Right lung (tissue), 5 donors: ENCODE data around the gene C1orf198. TPM values are rescaled to one million over a fixed set of nuclear protein-coding genes. Genes with fewer than 3 reads are reported as not detected.
"Not testable (repeated sequence)": the region's sequence is repeated elsewhere in the genome, so short reads cannot be mapped to it uniquely, and the experiment has no call there.

Experiments
- DNase-seq, 2 donors: peaks; one replicate each; pipeline ENCODE4 v3.0.0-alpha.2; 2013
- polyA plus RNA-seq, 5 donors: library from polyadenylated mRNA; unstranded; fragments of 120-200 nt; gene quantifications; one replicate each; pipeline versions ENCODE4 v1.2.1 to v1.2.3, GENCODE V29; 2013; ENCODE audit warnings: inconsistent platforms in 1 of 5, low replicate concordance in 1 of 5; ENCODE audit not compliant: insufficient read length in 5 of 5, insufficient read depth in 1 of 5

The C1orf198 gene
- polyA plus RNA-seq, 5 donors = 68.7 to 92.3 (median 80.9) TPM

GRCh38 chr1:230863449-230863848 lies 4.9 kb downstream of the C1orf198 start:
- DNase-seq = peak in 1 of 2 donors; percentile 64

- DNase-seq = no peak
Observed at GRCh38 chr1:230861970-230862595, 6.2 kb downstream of the C1orf198 start.

- no peak for DNase-seq
Observed at GRCh38 chr1:230861489-230861888, 6.8 kb downstream of the C1orf198 start.

- DNase-seq = no peak
Observed at GRCh38 chr1:230860617-230861384, 7.5 kb downstream of the C1orf198 start.

DNA sequence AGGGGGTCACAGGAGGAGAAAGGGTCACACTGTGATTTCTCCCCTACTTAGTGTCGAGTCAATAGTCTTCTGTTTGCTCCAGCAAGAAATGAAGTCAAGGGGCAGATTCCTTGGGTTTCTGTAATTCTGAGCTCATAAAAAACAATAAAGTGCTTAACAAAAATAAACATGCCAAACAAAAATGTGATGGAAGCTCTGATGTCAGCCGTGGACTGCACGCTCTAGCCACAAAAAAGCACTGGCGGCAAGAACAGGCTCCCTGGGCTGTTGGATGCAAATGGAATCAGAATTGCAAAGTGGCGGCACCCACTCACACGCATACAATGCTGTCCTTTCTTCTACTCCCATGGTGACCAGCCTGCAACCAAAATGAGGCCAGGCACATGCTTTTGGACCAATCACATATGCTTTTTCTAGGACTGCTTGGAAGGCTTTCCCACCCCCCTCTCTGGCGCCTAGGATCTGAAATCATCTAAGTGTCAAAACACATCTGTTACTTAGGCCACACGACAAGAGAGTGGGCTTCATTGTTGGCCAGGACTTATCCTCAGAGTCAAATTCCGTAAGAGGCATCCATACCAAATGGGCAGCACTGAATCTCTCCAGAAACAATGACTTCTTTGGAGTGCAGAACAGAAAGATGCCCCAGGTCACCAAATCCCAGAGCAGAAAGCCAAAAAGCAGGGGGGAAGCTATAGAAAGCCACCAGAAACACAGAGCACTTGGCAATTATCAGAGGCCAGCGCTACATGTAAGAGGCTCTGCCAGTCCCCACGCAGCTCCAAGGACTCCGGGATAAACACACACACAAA lies 9.2 kb downstream of the C1orf198 start:
- peak in 1 of 2 donors; percentile 46 for DNase-seq

- no peak for DNase-seq
Observed at GRCh38 chr1:230858236-230858820, 10.0 kb downstream of the C1orf198 start.

DNA sequence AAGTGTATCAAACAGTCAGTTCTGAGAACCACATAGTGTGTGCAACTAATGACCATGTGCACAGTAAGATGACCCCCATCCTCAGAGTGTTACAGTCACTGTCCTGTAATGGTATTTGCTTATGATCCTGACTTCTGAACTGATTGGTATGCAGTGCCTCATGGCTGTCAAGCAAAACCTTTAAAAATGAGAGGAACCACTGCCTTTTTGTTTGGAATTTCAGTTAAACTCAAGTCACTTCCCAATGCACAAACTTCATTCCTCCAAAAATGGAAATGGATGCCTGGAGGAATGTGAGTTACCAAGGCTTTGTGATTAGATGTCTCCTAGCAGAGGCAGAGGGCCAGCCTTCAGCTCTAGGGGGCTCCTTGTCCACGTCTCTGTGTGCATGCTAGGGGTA lies 10.5 kb downstream of the C1orf198 start:
- no peak for DNase-seq

- DNase-seq = no peak
Observed at GRCh38 chr1:230857077-230857476, 11.2 kb downstream of the C1orf198 start.

GRCh38 chr1:230855886-230856285 lies 12.4 kb downstream of the C1orf198 start:
- no peak for DNase-seq

- no peak for DNase-seq
Observed at GRCh38 chr1:230854423-230854822, 13.9 kb downstream of the C1orf198 start.

DNA sequence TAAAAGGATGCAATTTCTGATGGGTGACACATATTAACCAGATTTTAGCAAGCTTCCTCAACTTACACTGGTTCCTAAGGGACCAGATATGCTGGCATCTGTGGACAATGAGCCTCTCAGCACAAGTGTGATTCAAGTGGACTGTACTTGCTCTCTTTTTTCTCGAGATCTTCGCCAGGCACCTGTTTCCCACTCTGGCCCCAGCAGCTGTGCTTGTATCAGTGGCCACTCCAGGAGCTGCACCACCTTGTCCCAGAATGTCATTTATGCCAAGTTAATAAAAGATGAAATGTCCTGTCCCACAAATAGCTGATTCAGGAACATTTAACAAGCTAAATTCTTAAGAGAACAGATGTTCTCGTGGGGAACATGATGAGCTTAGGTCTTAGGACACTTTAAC lies 14.6 kb downstream of the C1orf198 start:
- DNase-seq = no peak

GRCh38 chr1:230852959-230853358 lies 15.4 kb downstream of the C1orf198 start:
- no peak for DNase-seq

GRCh38 chr1:230851291-230851691 lies 17.0 kb downstream of the C1orf198 start:
- no peak for DNase-seq

DNA sequence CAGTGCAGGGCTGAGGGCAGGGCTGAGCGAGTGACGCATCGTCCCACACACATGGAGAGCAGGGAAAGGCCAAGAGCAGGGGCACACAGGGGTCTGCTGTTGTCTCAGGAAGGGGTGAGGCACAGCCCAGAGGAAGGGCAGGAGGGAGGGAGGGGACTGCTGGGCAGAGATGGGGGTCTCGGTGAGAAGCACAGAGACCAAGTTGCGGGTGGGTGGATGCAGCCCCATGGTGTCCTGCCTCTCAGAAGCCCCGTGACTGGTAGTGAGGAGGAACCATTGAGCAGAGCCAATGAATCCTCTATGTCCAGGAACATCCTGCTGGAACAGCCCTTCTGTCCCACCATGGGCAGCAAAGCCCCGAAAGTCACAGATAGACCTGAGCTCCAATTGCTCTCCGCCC lies 17.8 kb downstream of the C1orf198 start:
- no peak for DNase-seq

DNA sequence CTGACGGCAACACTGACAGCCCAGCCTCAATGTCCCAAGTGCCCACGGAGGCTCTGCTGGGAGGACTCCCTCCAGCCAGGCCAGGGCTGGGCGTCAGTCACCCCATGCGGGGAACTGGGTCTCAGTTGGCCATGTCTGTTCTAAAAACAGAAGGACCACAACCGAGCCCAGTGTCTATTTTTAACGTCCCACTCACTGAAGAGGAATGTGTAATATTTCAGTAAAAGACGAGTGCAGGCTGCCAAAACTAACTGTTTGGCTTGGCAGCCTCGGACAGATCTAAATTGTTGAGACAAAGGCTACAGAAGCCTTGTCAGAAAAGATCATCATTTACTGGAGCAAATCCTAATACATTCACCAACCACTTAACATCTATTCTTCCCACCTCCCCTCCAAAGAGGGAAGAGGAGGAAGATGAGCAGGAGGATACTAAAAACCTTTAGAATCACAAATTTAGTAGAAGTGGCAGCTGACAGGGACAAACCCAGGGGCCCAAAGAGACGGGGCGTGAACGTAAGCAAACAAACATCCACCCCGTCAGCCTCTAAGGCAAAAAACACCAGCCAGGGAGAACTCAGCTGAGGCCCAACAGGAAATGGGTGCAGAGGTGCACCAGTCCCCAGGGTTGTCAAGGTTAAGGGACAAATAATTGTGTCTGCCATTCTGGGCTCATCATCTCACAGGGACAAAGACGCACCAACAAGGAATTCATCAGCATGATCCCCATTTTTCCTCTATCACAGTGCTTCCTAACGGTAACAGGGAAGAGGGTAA lies 18.7 kb downstream of the C1orf198 start:
- peak; percentile 80 to 88 for DNase-seq

GRCh38 chr1:230848235-230848634 lies 20.1 kb downstream of the C1orf198 start:
- no peak for DNase-seq

DNA sequence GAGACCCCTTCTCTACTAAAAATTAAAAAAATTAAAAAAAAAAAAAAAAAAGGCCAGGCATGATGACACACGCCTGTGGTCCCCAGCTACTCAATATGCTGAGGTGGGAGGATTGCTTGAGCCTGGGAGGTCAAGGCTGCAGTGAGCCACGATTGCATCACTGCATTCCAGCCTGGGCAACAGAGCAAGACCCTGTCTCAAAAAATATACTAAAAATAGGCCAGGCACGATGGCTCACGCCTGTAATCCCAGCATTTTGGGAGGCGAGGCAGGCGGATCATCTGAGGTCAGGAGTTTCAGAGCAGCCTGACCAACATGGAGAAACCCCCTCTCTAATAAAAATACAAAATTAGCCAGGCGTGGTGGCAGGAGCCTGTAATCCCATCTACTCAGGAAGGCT lies 23.1 kb downstream of the C1orf198 start:
- not testable (repeated sequence) for DNase-seq

GRCh38 chr1:230844561-230844960 lies 23.8 kb downstream of the C1orf198 start:
- DNase-seq = no peak

GRCh38 chr1:230843503-230844309 lies 24.6 kb downstream of the C1orf198 start:
- no peak for DNase-seq

- DNase-seq = no peak
Observed at GRCh38 chr1:230842801-230843200, 25.5 kb downstream of the C1orf198 start.

DNA sequence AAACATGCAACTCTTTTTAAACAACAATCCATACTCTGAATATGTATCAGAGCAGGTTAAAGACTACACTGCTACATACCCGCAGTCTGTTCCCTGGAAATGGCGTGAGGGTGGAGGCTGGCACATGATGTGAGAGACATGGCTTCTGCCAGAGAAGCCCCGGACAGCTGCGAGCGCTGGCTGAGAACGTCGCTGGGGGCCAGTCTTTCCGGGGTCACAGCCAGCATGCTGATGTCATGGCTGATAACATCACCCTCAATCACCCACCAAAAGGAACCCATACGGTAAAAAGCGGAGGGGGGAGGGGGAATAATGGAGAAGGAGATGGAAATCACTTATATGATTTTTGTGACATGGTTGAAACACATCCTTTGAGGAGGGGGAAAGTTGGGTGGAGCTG lies 29.1 kb downstream of the C1orf198 start:
- DNase-seq = no peak
